WTC11 (cell line): ENCODE measurements around the gene MAPT.

Experiments used
- RELA ChIP-seq: sonication (generic); formaldehyde crosslinking; IDR thresholded peaks from 2 replicates; pipeline ENCODE4 v1.8.1; 2022; ENCODE audit warnings: missing genetic modification reagents, mild to moderate bottlenecking, borderline replicate concordance
- TF ChIP-seq, protein P1 (sequence below): sonication (generic); formaldehyde crosslinking; IDR thresholded peaks from 2 replicates; pipeline ENCODE4 v1.8.1; 2022; ENCODE audit warnings: mild to moderate bottlenecking, missing genetic modification reagents, moderate library complexity, borderline replicate concordance
- TF ChIP-seq, protein P2 (sequence below): fragments of 200-600 bp; IDR thresholded peaks from 2 replicates; pipeline ENCODE4 v1.8.0; 2022; ENCODE audit warnings: antibody characterized with exemption
- TF ChIP-seq, protein P3 (sequence below): sonication (generic); formaldehyde crosslinking; IDR thresholded peaks from 2 replicates; pipeline ENCODE4 v1.8.0; 2022; ENCODE audit warnings: mild to moderate bottlenecking, missing genetic modification reagents
- TF ChIP-seq, protein P4 (sequence below): sonication (generic); formaldehyde crosslinking; conservative IDR thresholded peaks from 2 replicates; pipeline ENCODE4 v1.8.1; 2023; ENCODE audit warnings: mild to moderate bottlenecking, low read depth, missing genetic modification reagents, moderate library complexity

DNA sequence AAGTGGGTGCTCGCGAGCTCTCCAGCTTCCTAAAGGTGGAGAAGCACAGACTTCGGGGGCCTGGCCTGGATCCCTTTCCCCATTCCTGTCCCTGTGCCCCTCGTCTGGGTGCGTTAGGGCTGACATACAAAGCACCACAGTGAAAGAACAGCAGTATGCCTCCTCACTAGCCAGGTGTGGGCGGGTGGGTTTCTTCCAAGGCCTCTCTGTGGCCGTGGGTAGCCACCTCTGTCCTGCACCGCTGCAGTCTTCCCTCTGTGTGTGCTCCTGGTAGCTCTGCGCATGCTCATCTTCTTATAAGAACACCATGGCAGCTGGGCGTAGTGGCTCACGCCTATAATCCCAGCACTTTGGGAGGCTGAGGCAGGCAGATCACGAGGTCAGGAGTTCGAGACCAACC, 102.8 kb downstream of the MAPT start:
- TF ChIP-seq, protein P1, sequence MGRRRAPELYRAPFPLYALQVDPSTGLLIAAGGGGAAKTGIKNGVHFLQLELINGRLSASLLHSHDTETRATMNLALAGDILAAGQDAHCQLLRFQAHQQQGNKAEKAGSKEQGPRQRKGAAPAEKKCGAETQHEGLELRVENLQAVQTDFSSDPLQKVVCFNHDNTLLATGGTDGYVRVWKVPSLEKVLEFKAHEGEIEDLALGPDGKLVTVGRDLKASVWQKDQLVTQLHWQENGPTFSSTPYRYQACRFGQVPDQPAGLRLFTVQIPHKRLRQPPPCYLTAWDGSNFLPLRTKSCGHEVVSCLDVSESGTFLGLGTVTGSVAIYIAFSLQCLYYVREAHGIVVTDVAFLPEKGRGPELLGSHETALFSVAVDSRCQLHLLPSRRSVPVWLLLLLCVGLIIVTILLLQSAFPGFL (CRISPR knock-in tag): no peak
- no peak for TF ChIP-seq RELA
- TF ChIP-seq, protein P2, sequence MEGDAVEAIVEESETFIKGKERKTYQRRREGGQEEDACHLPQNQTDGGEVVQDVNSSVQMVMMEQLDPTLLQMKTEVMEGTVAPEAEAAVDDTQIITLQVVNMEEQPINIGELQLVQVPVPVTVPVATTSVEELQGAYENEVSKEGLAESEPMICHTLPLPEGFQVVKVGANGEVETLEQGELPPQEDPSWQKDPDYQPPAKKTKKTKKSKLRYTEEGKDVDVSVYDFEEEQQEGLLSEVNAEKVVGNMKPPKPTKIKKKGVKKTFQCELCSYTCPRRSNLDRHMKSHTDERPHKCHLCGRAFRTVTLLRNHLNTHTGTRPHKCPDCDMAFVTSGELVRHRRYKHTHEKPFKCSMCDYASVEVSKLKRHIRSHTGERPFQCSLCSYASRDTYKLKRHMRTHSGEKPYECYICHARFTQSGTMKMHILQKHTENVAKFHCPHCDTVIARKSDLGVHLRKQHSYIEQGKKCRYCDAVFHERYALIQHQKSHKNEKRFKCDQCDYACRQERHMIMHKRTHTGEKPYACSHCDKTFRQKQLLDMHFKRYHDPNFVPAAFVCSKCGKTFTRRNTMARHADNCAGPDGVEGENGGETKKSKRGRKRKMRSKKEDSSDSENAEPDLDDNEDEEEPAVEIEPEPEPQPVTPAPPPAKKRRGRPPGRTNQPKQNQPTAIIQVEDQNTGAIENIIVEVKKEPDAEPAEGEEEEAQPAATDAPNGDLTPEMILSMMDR: no peak
- TF ChIP-seq, protein P3, sequence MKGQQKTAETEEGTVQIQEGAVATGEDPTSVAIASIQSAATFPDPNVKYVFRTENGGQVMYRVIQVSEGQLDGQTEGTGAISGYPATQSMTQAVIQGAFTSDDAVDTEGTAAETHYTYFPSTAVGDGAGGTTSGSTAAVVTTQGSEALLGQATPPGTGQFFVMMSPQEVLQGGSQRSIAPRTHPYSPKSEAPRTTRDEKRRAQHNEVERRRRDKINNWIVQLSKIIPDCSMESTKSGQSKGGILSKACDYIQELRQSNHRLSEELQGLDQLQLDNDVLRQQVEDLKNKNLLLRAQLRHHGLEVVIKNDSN (CRISPR knock-in tag): no peak
- TF ChIP-seq, protein P4, sequence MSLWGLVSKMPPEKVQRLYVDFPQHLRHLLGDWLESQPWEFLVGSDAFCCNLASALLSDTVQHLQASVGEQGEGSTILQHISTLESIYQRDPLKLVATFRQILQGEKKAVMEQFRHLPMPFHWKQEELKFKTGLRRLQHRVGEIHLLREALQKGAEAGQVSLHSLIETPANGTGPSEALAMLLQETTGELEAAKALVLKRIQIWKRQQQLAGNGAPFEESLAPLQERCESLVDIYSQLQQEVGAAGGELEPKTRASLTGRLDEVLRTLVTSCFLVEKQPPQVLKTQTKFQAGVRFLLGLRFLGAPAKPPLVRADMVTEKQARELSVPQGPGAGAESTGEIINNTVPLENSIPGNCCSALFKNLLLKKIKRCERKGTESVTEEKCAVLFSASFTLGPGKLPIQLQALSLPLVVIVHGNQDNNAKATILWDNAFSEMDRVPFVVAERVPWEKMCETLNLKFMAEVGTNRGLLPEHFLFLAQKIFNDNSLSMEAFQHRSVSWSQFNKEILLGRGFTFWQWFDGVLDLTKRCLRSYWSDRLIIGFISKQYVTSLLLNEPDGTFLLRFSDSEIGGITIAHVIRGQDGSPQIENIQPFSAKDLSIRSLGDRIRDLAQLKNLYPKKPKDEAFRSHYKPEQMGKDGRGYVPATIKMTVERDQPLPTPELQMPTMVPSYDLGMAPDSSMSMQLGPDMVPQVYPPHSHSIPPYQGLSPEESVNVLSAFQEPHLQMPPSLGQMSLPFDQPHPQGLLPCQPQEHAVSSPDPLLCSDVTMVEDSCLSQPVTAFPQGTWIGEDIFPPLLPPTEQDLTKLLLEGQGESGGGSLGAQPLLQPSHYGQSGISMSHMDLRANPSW (CRISPR knock-in tag): no peak
